HG03571 (cell line): Measurements from ENCODE around the gene IL7R.

Experiments
- ATAC-seq: cut with Tn5 transposase; IDR thresholded peaks from one replicate; pipeline ENCODE4 v1.9.1; 2021; ENCODE audit not compliant: unreplicated experiment

The IL7R gene, protein sequence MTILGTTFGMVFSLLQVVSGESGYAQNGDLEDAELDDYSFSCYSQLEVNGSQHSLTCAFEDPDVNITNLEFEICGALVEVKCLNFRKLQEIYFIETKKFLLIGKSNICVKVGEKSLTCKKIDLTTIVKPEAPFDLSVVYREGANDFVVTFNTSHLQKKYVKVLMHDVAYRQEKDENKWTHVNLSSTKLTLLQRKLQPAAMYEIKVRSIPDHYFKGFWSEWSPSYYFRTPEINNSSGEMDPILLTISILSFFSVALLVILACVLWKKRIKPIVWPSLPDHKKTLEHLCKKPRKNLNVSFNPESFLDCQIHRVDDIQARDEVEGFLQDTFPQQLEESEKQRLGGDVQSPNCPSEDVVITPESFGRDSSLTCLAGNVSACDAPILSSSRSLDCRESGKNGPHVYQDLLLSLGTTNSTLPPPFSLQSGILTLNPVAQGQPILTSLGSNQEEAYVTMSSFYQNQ

DNA sequence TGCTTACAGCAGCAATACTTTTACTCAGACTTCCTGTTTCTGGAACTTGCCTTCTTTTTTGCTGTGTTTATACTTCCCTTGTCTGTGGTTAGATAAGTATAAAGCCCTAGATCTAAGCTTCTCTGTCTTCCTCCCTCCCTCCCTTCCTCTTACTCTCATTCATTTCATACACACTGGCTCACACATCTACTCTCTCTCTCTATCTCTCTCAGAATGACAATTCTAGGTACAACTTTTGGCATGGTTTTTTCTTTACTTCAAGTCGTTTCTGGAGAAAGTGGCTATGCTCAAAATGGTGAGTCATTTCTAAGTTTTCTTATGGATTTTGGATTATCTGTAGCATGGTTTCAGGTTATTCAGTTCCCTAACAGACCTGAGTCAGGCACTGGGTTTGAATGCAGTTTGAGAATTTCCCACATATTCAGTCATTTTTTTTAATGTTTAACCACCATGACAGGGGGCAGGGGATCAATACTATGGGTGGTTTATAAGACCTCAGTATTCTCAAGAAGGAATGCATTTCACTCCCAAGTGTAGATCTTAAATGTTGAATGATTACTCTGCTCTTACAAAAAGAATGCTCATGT is at the start of gene IL7R:
Gene IL7R, plus strand, starts transcription at position 127 of the 587 bp plus-strand sequence. Its CDS starts 87 bp downstream, at position 214.
- no peak for ATAC-seq

DNA sequence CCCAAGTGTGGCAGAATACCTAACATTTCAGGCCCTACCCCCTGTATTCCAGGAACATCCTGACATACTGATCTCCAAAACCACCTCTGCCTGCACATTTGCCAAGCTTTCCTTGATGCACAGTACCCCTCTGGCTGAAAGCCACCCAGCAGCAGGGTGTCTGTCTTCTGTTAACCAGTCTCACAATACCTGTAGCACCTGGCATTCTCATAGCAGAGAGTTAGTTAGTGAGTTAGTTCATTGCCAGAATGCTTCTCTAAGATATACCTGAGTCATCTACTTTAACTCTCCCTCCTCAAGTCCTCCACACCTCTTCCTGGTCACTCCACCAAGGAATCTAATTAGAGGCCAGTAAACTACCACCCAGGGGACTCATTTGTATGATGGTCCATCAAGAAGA is 46.1 kb upstream of the IL7R start:
- ATAC-seq = no peak

DNA sequence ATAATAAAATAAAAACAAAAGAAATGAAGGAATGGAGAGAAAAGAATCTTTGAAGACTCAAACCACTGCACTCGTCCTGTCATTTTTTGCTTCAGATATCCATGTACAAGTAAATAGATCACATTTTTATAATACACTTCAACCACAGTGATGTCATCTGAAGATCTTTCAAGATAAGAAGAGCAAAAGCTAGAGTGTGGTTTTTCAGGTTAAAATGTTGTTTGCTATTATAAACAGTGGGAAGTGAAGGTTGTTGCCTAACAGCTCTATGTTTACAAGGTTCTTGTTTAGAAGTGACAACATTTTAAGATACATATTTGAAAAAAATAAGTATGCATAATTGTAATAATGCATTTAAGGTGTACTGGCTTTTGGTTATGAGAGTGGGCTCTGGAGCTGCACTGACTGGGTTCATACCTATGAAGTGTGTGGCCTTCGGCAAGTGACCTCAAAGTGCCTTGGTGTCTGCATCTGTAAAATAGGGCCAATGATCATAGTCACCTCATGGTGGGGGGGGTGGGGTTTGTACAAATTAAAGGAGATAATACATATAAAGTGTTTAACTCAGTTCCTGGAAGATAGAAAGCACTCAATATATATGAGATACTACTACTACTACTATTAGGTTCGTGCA is 45.5 kb upstream of the IL7R start:
- ATAC-seq = no peak

DNA sequence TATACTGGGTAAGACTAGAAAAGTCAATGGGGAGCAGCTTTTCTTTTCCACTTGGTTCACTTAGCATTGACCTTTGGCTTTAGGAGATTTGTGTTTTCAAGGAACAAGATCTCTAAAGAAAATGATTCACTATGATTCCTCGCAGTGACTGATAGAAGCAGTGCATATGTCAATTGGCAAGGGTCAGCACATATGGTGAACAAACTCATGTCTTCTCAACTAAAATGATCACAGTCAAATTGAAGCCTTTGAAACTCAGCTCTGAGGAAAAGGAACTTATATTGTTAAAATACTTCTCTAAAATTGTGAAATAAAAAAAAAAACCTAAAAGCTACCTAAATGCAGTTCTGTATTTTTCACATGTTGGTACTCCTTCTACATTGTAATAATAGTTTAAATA is 43.2 kb upstream of the IL7R start:
- ATAC-seq = no peak

DNA sequence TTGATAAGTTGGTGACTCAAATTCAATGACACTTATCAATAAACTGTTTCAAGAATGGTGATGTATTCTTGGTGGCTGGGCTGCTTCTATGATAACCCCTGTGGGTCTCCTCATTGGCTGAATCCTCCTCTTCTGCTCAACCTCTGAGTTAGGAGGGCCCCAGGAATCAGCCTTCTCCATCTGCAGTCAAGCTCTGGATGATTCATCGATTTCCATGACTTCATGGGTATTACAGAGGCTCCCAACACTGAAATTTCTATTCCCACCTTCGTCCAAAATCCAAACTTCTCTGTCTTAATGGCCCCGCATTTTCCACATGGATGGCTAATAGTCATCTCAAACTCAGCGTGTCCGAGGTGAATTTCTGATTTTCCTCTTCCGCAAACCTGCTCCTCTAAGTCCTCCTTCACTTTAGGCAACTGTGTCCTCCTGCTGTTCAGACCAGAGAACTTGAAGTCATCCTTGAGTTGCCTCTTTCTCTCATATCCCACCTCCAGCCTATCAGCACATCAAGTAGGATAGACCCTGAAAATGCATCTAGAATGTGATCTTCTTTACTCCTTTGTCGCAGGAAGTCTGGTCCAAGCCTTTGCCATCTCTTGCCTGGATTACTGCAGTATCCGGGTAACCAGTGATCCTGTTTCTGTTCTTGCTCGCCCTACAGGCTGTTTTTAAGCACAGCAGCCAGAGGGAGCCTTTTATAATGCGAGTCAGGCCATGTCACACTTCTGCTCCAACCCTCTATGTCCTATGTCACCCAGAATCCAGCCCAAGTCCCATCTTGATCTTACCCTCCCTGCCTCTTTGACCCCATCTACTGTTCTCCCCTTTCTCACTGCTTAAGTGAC is 41.4 kb upstream of the IL7R start:
- ATAC-seq = no peak

DNA sequence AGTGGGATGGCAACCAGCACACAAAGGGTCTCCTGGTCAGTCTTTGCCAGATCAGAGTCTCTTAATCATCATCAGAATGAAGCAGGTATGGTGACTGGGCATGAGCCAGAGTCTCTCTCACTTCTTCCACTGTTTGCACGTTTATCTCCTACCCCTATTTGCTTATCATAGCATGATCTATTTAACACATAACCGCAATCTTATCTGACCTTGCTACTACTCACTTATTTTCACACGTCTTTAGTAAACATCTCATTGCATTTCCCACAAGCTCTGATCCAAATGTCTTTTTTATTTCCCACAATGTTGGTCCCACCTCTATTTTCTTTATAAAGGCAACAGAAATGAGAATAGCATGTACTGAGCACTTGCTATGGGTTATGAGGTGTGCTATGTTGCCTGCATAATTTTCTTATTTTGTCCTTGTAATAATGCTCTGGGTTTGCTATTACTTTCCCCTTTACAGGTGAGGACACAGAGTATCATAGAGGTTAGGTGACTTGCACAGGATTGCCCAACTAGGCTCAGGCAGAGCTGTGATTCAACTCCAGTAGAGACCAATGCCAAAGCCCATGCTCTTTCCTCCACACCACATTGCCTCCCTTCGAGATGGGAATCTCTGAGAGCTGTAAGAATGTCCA is 39.7 kb upstream of the IL7R start:
- ATAC-seq = no peak

DNA sequence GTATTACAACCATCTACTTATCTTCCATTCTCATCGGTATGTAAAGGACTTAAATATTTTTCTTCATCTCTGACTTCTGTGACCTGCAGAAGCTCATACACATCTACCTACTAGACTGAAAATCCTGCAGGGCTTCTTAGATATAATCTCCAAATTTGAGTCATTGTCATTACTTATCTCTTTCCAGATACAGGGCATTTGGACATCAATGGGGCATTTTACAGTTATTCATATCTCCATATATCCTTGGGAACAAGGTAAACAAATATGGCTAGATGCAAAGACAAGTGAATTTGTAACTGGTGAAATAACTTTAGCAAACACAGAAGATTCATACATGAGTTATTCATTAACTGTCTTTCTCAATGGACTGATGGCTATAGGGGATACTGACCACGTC is 37.7 kb upstream of the IL7R start:
- ATAC-seq = no peak

DNA sequence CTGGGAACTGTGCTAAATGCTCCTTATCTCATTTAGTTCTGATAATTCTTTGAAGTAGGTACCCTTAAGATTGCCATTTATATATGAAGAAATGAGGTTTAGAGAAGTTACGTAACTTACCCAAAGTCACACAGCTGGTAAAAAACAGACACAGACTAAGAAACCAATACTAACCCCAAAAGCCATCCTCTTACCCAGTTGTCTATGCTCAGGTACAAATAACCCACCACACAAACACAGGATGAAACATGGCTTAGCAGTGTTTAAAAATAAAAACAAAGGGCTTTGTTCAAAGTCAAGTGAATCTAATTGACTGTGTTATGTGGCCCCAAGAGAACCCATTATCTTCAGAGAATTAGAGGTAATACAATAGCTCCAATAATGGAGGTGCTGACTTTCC is 37.0 kb upstream of the IL7R start:
- no peak for ATAC-seq

DNA sequence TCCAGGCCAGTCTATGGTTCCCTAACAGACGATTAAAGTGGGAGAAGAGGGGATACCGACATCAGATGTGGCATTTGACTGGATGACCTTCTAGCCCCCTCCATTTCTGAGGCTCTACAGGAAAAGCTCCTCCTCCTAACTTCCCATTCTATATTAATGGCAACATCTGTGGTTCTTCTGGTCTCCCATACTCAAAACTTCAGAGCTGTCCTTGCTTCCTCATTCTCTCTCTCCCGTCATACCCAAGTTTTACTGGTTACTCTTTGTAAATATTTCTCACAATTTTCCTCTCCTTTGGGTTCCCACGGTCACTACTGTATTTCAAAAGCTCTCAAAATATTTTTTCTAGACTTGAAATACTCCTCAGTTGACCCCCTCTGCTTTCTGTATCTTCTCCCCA is 36.0 kb upstream of the IL7R start:
- ATAC-seq = no peak

DNA sequence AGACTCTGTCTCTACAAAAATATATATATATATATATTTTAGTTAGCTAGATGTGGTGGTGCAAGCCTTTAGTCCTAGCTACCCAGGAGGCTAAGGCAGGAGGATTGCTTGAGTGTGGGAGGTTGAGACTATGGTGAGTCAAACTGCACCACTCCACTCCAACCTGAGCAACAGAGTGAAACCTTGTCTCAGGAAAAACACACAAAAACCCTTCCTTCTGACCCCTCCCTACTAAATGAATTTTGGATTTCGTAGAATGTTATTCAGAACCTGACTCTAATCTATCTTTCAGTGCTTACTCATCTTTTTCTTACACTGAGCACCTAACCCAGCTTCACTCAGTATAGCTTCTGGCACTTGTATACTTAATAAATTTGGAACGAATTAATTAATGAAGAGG is 35.2 kb upstream of the IL7R start:
- no peak for ATAC-seq

DNA sequence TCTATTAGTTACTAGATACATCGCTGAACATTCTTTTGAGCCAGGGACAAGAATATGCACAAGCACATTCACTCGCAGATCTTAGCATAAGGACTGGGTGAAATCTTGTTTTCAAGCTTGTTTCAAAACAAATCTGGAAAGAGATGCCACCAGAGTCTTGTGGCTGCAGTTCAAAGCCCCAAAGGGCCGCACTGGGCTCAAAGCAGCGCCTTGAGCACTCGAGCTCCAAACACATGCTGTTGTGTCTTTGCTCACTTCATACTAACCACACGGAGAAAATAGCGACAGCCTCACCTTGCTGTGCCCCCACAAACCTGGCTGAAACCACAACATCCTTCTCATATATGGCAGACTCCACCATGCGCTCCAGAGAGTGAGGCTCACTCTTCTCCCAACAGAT is 34.2 kb upstream of the IL7R start:
- no peak for ATAC-seq

DNA sequence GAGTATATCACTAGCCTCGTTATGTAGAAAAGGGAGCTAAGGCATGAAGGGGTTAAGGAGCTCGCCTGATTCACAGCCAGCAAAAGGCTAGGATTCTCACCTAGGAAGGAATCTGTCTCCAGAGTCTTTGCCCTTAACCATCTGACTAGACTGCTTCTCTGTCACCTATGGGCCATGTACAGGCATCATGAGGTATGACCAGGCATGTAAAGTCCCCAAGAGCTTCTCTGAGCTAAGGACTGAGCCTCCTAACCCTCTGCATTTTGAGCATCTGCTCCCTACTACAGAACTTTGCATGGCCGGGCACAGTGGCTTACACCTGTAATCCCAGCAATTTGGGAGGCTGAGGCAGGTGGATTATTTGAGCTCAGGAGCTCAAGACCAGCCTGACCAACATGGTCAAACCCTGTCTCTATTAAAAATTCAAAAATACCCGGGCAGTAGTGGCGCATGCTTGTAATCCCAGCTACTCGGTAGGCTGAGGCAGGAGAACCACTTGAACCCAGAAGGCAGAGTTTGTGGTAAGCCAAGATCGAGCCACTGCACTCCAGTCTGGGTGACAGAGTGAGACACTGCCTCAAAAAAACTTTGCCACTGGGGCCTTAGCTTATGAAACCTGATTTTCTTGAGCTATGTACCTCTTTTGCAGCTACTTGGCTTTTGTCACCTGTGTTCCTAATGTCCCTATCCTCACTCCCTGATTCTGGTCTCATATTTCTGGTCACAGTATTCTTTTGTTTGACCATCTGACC is 33.2 kb upstream of the IL7R start:
- no peak for ATAC-seq

DNA sequence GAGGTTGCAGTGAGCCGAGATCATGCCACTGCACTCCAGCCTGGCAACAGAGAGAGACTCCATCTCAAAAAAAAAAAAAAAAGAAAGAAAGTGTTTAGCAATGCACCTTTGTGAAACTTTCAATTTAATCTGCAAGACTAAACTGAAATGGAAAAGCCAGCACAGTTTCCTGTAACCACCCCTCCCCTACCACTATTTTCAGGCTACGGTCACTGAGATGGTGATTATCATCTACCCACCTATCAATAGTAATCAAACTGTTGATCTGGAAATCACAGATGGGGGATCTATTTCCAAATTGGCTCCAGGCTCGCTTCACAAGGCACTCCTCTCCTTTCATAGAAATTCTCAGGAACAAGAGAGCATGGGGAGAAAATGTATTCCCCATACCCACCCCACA is 30.6 kb upstream of the IL7R start:
- no peak for ATAC-seq

DNA sequence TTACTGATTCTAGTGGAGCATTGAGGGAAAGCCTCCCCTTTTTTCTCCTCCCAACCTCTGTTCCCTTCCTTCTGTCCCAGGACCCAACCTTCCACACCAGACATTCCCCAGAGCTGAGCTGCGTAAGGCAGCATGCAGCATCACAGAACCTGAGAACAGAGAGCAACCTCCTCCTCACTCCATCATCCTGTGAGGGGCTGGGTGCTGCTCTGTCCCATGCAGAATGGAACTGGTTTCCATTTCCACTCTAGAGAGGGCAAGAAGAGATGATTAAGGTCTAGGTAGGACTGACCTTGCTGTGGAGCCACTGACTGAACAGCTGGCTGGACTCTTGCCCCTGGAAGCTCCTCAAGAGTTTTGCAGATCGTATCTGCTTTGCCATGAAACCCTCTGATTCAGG is 30.1 kb upstream of the IL7R start:
- no peak for ATAC-seq

DNA sequence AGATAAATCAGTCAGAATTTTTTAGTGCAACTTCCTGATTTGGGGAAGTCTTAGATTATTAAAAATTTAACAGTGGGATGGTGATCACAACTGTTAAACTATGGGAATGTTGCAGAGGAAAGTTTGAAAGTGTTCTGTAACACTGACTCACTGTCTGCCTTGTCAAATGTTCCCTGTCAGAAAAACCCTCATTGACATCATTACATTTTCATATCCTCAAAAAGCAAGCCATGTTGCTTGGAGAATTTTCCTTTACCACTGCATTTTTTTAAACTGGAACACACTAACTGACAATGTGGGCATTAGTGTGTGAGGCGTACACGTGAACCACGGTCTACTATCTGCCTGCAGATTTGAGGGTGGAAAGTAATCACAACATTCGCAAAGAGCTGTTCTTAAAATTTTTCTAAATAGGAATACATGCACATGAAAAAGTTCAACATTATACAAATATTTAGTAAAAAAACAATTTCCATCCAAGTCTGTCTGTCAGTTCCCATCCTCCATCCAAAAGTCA is 28.6 kb upstream of the IL7R start:
- ATAC-seq = no peak

DNA sequence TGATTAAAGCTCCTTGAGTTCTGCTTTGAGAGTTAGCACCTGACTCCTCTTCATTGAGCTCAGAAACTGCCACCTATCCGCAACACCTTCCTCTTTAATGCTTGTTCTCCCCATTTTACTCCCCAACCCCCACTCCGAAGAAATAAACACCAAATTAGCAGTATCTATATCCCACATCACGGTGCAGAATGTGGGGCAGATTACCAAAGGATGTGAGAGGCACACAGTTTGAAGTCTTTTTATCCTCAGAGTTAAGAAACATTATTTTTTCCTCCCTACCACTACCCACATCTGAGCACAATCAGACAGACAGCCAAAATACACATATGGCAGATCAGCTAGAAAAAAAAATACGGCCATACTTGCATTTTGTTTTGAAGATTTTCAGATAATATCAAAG is 26.1 kb upstream of the IL7R start:
- ATAC-seq = no peak

DNA sequence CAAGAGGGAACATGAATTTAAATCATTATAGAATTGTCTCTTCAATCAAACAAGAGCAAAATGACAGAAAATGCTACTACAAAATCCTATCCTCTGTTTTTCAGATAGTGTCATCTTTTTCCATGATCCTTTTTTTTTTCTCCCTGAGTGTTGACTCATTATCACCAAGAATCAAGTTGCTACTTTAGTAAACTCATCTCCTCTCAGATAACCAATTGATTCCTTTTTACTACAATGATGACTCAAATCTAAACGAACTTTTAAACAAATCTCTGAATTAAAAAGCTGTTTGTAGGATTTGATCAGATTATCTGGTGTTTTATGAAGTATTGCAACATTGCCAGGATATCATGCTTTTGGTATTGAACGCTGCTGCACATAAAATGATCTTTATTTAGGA is 23.9 kb upstream of the IL7R start:
- no peak for ATAC-seq

DNA sequence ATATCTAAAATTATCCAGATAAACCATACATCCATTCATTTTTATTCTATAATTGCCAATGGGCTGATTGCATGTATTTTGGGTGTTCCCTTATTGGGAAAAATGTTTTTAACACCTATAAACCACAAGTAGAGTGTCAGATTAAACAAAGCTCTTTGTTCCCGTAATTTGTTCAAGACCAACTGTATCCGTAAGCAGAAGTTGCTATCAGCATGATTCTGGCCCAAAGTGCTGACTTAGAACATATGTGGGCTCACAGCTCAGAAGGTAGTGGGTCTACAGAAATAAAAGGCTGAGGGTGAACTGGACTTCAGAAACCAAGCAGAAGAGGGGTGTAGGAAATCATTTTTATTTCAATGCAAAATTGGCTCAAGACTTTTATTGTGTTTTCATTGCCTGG is 23.5 kb upstream of the IL7R start:
- no peak for ATAC-seq

DNA sequence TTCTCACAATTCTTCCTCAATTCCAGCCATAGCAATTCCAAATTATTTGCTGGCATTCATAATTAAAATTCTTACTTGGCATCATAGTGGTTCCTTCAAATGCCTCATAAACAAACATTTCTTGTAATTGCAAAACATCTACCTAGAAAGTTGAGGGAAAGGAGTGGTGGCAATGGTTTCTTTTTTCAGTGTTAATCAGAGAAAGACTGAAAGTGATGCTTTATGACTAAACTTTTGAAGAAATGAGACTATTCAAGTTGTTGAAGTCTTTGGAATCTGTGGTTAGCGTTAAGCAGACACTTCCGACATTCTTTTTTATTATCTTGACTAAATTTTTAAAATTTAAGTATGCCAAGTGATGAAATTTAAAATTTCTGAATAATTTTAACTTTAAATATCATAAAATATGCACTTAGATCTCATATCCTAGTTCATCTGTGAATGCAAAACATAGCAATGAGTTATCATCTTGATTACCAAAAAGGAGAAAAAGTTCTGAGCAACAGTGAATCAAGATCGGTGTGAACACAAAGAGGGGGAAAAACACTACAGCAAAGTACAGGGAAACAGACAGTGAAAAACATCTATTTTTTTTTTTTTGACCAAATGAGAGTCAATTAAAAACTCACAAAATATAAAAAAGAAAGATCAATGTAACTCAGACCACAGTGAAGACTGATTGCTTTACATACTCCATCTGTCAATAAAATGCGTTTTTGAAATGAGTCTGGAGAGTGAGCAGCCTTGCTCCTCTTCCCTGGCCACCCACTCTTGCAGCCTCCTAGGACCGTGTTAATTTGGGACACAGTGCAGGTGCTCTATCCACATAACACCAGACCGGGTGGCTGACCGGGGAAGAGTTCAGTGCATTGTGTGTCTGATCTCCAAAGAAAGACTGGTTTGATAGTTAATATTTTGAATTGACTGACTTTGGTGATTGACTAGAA is 20.6 kb upstream of the IL7R start:
- no peak for ATAC-seq
